Measurements from ENCODE around the gene HCRTR2.

HCRTR2 gene

DNA sequence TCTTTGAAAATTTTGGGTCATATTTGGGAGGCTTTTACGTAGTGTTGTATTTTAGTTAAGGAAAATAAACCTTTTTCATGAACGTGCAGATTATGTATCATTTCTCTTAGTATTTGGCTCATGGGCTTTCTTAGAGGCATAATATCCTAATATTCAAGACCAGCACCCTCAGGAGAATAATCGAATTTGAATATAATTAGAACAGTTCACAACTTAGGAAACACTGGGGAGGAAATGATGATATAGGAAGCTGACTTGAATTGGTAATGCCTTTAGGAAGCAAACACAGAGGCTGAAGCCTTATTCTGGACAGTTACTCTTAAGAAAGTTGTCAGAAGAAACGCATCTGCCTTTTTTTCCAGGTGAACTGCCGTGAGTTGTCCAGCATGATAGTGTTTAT is 152.9 kb downstream of the HCRTR2 start, which contains the start of gene GFRAL:
TSS of gene GFRAL (plus strand) at position 301 of the 400 bp plus-strand sequence. CDS start at position 387, 86 bp downstream.
- DNase-seq (ENCODE audit: low read depth, low spot score) = no peak

Measured in brain pericyte (primary cell).